Naive thymus-derived CD4-positive, alpha-beta T cell (primary cell): Measurements from ENCODE around the gene TRIM38. TPM values are rescaled to one million over a fixed set of nuclear protein-coding genes. Genes with fewer than 3 reads are reported as not detected.

Source experiments
- ATAC-seq: fragments of 150-1000 bp; cut with Tn5 transposase; 2 replicates; pipeline ENCODE4 v1.10.0; 2021; ENCODE audit warnings: mild to moderate bottlenecking, moderate library complexity
- CTCF ChIA-PET: fragments of 350-600 bp; sonication (Branson Sonifier 250); formaldehyde crosslinking; loops from one replicate; lab custom pipeline; 2021; ENCODE audit warnings: antibody characterized with exemption; lab: Charles Lee
- POLR2A ChIA-PET: fragments of 350-600 bp; sonication (Branson Sonifier 250); formaldehyde crosslinking; loops from one replicate; lab custom pipeline; 2021; ENCODE audit warnings: antibody characterized with exemption, inconsistent platforms; lab: Charles Lee
- DNase-seq, 9 donors: peaks; one replicate each; pipeline versions ENCODE4 v3.0.0 to v3.0.0-alpha.2; 2020 to 2022; ENCODE audit warnings: mixed read lengths in 1 of 9
- H3K27ac ChIP-seq: one replicate; pipeline ENCODE4 v1.7.0; 2013; ENCODE audit warnings: mild to moderate bottlenecking, low read depth, low read length, moderate library complexity
- H3K27me3 ChIP-seq, 2 donors: one replicate each; pipeline ENCODE4 v1.7.0; 2013; ENCODE audit warnings: low read length in 2 of 2, mild to moderate bottlenecking in 2 of 2, moderate library complexity in 2 of 2; ENCODE audit not compliant: control insufficient read depth in 2 of 2, insufficient read depth in 2 of 2
- H3K36me3 ChIP-seq, 3 experiments: 1 replicate in 2 of 3; 2 replicates in 1 of 3; pipeline ENCODE4 v1.7.0; 2013; ENCODE audit warnings: low read length in 3 of 3, mild to moderate bottlenecking in 3 of 3, moderate library complexity in 1 of 3; ENCODE audit not compliant: insufficient read depth in 3 of 3, control insufficient read depth in 2 of 3
- H3K4me1 ChIP-seq, 2 donors: one replicate each; pipeline ENCODE4 v1.7.0; 2013; ENCODE audit warnings: low read length in 2 of 2, mild to moderate bottlenecking in 2 of 2, moderate library complexity in 1 of 2; ENCODE audit not compliant: control insufficient read depth in 2 of 2, insufficient read depth in 2 of 2
- H3K4me3 ChIP-seq: 2 replicates; pipeline ENCODE4 v1.7.0; 2013; ENCODE audit warnings: mild to moderate bottlenecking, low read length
- H3K9me3 ChIP-seq, 3 experiments: 1 replicate in 2 of 3; 2 replicates in 1 of 3; pipeline ENCODE4 v1.7.0; 2013; ENCODE audit warnings: low read length in 3 of 3; ENCODE audit not compliant: control insufficient read depth in 2 of 3
- H3K27ac Mint-ChIP-seq, 9 donors: one replicate each; pipeline ENCODE4 v1.8.0; 2020 to 2022; ENCODE audit warnings: mixed read lengths in 9 of 9, mild to moderate bottlenecking in 8 of 9, moderate library complexity in 5 of 9, inconsistent platforms in 2 of 9
- H3K27me3 Mint-ChIP-seq, 5 donors: one replicate each; pipeline ENCODE4 v1.8.0; 2021 to 2022; ENCODE audit warnings: mixed read lengths in 5 of 5, mild to moderate bottlenecking in 1 of 5
- H3K36me3 Mint-ChIP-seq, 5 donors: one replicate each; pipeline ENCODE4 v1.8.0; 2020 to 2022; ENCODE audit warnings: mixed read lengths in 5 of 5, mild to moderate bottlenecking in 3 of 5, inconsistent platforms in 1 of 5
- H3K4me1 Mint-ChIP-seq, 7 donors: one replicate each; pipeline ENCODE4 v1.8.0; 2020 to 2022; ENCODE audit warnings: mixed read lengths in 7 of 7, mild to moderate bottlenecking in 3 of 7, inconsistent platforms in 1 of 7
- H3K4me3 Mint-ChIP-seq, 10 donors: one replicate each; pipeline ENCODE4 v1.8.0; 2020 to 2022; ENCODE audit warnings: mild to moderate bottlenecking in 10 of 10, mixed read lengths in 10 of 10, moderate library complexity in 6 of 10, inconsistent platforms in 2 of 10
- H3K9me3 Mint-ChIP-seq, 11 donors: one replicate each; pipeline ENCODE4 v1.8.0; 2020 to 2022; ENCODE audit warnings: mixed read lengths in 11 of 11, mild to moderate bottlenecking in 4 of 11, inconsistent platforms in 1 of 11, moderate library complexity in 1 of 11
- intact Hi-C, 2 donors: fragments of 100-400 bp; cut with micrococcal nuclease; formaldehyde crosslinking; loops; one replicate each; pipeline ENCODE4 v1.15.1; 2023
- polyA plus RNA-seq, 2 donors: library from polyadenylated mRNA; unstranded; fragments of 300-500 nt; fragmentation: Illumina TruSeq; gene quantifications; one replicate each; pipeline ENCODE4 v1.2.3, GENCODE V29; 2021
- total RNA-seq, 6 experiments: library from RNA in 5 of 6; stranded (reverse) in 5 of 6; gene quantifications; 1 replicate in 5 of 6; 2 replicates in 1 of 6; pipeline ENCODE4 v1.2.3 and lab custom pipeline; 2021 to 2026

TRIM38 gene
- total and polyA plus RNA-seq, 7 experiments from 2014 or later, result 4.4 to 32.8 (median 24.5) TPM

DNA sequence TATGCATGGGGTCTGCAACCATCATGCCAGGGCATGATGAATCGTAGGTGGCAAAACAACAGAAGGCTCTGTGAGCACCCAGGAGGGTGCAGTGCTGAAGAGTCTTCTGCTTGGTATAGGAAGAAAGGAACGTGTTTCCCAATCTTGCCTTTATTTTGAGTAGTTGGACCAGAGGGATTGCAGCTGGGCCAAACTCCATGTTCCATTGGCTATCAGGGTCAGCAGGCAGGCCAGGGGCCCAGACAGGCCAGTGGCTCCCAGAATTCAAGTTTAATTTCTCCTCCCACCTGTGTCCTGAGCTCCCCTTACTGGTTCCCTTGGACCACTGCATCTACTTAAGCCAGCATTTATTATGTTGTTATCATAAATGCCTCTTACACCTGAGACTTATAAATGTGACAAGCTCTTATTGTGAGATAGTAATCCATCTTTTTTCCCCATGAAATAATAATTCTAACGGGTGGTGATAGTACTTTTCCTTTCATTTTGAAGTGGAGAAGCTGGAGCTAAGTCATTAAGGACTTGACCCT is 918 bp upstream of the TRIM38 start:
- Histone ChIP-seq H3K4me3 (peak overlapping the region; percentile 73), H3K27ac (peak overlapping the region; percentile 97), H3K36me3 (peaks cover 6 to 13% (median 8%) of the 10 kb centered on the region in 3 experiments), H3K4me1 (peaks cover 56 to 68% of the 10 kb centered on the region in 2 donors), H3K9me3 (peaks cover 0 to 3% (median 0%) of the 10 kb centered on the region in 3 experiments), H3K27me3 (no peaks in the 10 kb centered on the region)
- ChIA-PET POLR2A (interaction anchor here (0.6 to 4.2 kb wide), 19 partner anchors 9 to 1929 kb away, joined by 3 to 41 read pairs (median 3); a partner anchor contains a TSS), CTCF (interaction anchor here (1.0 to 2.5 kb wide), 5 partner anchors 8 to 174 kb away, joined by 3 to 20 read pairs (median 4); no protein-coding TSS in a partner anchor)
- H3K4me3 Mint-ChIP-seq, result peak overlapping the region; percentile 92 to 100 (median 97)
- H3K36me3 Mint-ChIP-seq, result peaks cover 8 to 40% (median 13%) of the 10 kb centered on the region in 5 donors
- intact Hi-C loops, result loop anchor here (1.0 to 10.0 kb wide), 15 partner anchors 16 to 1791 kb away; partner anchors contain the start of genes ABT1 (in 1 of the 2), ACOT13 (in 1 of the 2), CARMIL1 (in 1 of the 2) and TDP2 (in 1 of the 2)
- no peak for DNase-seq
- H3K27ac Mint-ChIP-seq, result peak overlapping the region; percentile 97 to 100 (median 98)
- H3K27me3 Mint-ChIP-seq, result no peaks in the 10 kb centered on the region
- H3K4me1 Mint-ChIP-seq, result peaks cover 54 to 81% (median 76%) of the 10 kb centered on the region in 7 donors
- ATAC-seq, result no peak
- H3K9me3 Mint-ChIP-seq, result peaks cover 0 to 11% (median 1%) of the 10 kb centered on the region in 11 donors

DNA sequence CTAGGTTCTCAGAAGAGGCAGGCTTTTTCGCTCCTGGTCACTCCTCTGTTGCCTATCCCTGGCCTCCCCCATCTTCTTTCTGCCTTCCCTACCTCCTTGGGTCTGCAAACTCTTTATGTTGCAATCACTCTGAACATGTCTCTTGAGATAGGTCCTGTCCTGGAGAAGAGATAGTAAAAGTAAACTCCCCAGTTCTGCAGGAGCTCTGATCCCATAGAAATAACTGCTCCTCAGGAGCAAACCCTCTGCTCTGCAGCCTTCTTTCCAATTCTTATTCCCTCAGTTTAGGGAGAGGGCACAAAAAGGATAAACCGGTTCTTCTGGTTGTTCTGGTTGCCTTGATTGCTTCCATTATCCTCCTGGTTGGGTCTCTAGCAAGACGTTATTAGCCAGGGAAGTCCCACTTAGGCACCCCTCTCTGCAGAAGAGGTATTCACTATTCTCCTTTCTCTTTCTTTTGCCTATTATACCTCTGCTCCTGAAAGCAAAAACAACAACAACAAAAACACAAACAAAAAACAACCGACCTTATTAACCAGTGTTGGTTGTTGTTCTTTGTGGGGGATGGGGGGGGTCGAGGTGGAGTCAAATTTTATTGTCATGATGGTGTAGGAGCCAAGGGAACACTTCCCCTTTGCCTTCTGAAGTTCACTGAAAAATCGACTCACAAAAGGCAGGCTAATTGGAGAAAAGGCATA is 973 bp downstream of the TRIM38 start:
- Mint-ChIP-seq H3K4me3 (peak overlapping the region; percentile 92 to 100 (median 96)), H3K27me3 (no peaks in the 10 kb centered on the region), H3K9me3 (peaks cover 0 to 11% (median 1%) of the 10 kb centered on the region in 11 donors), H3K36me3 (peaks cover 18 to 51% (median 32%) of the 10 kb centered on the region in 5 donors), H3K27ac (peak overlapping the region; percentile 86 to 99 (median 93)), H3K4me1 (peaks cover 68 to 94% (median 89%) of the 10 kb centered on the region in 7 donors)
- Histone ChIP-seq H3K27me3 (no peaks in the 10 kb centered on the region), H3K36me3 (peaks cover 8 to 32% (median 14%) of the 10 kb centered on the region in 3 experiments), H3K4me3 (peak overlapping the region; percentile 67), H3K4me1 (peaks cover 71 to 84% of the 10 kb centered on the region in 2 donors), H3K9me3 (peaks cover 0 to 3% (median 0%) of the 10 kb centered on the region in 3 experiments), H3K27ac (peak overlapping the region; percentile 97)
- ChIA-PET CTCF (interaction anchor here (2.5 kb wide), 1 partner anchor 30 kb away, joined by 20 read pairs; no protein-coding TSS in a partner anchor), POLR2A (interaction anchor here (0.9 to 4.2 kb wide), 10 partner anchors 10 to 99 kb away, joined by 3 to 41 read pairs (median 6); a partner anchor contains a TSS)
- intact Hi-C loops, result loop anchor here (2.0 to 10.0 kb wide), 10 partner anchors 86 to 1789 kb away; partner anchors contain the start of genes ABT1 (in 1 of the 2), ACOT13 (in 1 of the 2), CARMIL1 (in 1 of the 2) and TDP2 (in 1 of the 2)
- ATAC-seq (no peak), DNase-seq (no peak)

DNA sequence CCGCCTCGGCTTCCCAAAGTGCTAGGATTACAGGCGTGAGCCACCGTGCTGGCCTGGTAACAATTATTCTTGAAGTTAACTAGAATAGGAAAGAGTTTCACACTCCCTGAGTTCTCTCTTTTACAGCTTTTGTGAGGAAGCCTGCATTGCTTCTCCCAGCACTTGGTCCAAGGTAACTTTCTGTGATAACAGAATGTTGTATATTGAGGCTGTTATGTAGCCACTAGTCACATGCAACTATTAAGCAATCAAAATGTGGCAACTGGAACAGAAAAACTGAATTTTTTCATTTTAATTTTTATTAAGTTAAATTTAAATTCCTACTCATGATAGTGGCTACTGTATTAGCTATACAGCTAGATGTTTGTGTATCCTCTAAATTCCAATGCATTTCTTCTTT is 2.5 kb downstream of the TRIM38 start:
- H3K27ac ChIP-seq, result no peak overlapping the region
- no peak for DNase-seq
- Mint-ChIP-seq H3K4me1 (peaks cover 63 to 91% (median 87%) of the 10 kb centered on the region in 7 donors), H3K27me3 (no peaks in the 10 kb centered on the region), H3K27ac (peak overlapping the region in 2 of 9 donors; percentile 98 to 99), H3K4me3 (peak overlapping the region; percentile 74 to 98 (median 81)), H3K9me3 (peaks cover 0 to 6% (median 1%) of the 10 kb centered on the region in 11 donors), H3K36me3 (peaks cover 22 to 49% (median 41%) of the 10 kb centered on the region in 5 donors)
- intact Hi-C loops, result loop anchor here in 1 of 2 donors (10.0 kb wide), 1 partner anchor 830 kb away; no protein-coding TSS in a partner anchor
- no peak for ATAC-seq
- H3K27me3 ChIP-seq, result no peaks in the 10 kb centered on the region
- ChIA-PET POLR2A (interaction anchor here (0.9 to 3.7 kb wide), 6 partner anchors 23 to 191 kb away, joined by 3 to 19 read pairs (median 6); a partner anchor contains a TSS), CTCF (no interaction called here)
- peaks cover 61 to 76% of the 10 kb centered on the region in 2 donors for H3K4me1 ChIP-seq
- H3K36me3 ChIP-seq, result peaks cover 8 to 42% (median 15%) of the 10 kb centered on the region in 3 experiments
- H3K4me3 ChIP-seq, result no peak overlapping the region
- peaks cover 0 to 2% (median 0%) of the 10 kb centered on the region in 3 experiments for H3K9me3 ChIP-seq

DNA sequence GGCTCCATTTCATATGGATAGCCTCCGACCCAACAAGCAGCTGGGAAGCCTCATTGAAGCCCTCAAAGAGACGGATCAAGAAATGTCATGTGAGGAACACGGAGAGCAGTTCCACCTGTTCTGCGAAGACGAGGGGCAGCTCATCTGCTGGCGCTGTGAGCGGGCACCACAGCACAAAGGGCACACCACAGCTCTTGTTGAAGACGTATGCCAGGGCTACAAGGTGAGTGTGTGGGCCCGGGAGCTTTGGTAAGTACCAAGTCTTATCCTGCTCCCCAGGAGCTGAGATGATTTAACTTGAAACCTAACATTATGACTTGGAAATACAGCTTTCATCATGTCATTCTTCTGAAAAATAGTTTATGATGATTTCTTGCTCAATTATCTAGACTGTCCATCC is 4.1 kb downstream of the TRIM38 start:
- Histone ChIP-seq H3K27me3 (no peaks in the 10 kb centered on the region), H3K4me1 (peaks cover 45 to 67% of the 10 kb centered on the region in 2 donors), H3K4me3 (peak overlapping the region; percentile 13), H3K27ac (no peak overlapping the region), H3K36me3 (peaks cover 8 to 56% (median 29%) of the 10 kb centered on the region in 3 experiments), H3K9me3 (no peaks in the 10 kb centered on the region)
- H3K9me3 Mint-ChIP-seq, result peaks cover 0 to 1% (median 0%) of the 10 kb centered on the region in 11 donors
- peak overlapping the region in 7 of 9 donors; percentile 32 to 89 (median 65) for H3K27ac Mint-ChIP-seq
- H3K36me3 Mint-ChIP-seq, result peaks cover 35 to 60% (median 57%) of the 10 kb centered on the region in 5 donors
- ChIA-PET POLR2A (interaction anchor here (0.9 to 3.7 kb wide), 5 partner anchors 9 to 77 kb away, joined by 3 to 19 read pairs (median 6); a partner anchor contains a TSS), CTCF (no interaction called here)
- no peaks in the 10 kb centered on the region for H3K27me3 Mint-ChIP-seq
- intact Hi-C loops, result loop anchor here in 1 of 2 donors (10.0 kb wide), 1 partner anchor 832 kb away; no protein-coding TSS in a partner anchor
- ATAC-seq (no peak), DNase-seq (no peak)
- peaks cover 57 to 91% (median 86%) of the 10 kb centered on the region in 7 donors for H3K4me1 Mint-ChIP-seq
- H3K4me3 Mint-ChIP-seq, result peak overlapping the region; percentile 71 to 96 (median 80)

DNA sequence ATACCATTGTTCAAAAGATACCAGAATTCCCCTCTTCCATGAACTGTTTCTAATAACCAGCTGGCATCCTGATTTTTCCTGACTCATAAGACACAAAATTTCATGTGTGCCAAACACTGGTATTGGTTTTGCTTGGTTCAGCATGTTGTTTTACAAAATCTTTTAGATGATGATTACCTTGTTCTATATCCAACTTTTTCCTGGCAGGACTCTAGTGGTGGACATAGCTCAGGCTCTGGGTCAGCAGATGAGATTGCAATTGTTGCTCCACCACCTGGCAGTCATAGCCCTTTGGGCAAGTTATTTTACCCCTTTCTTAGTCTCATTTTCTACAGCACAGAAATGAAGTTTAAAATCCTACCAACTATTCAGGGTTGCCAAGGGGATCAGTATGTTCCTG is 6.2 kb downstream of the TRIM38 start:
- H3K9me3 Mint-ChIP-seq, result no peaks in the 10 kb centered on the region
- Histone ChIP-seq H3K4me1 (peaks cover 39 to 57% of the 10 kb centered on the region in 2 donors), H3K9me3 (no peaks in the 10 kb centered on the region), H3K4me3 (no peak overlapping the region), H3K27ac (no peak overlapping the region), H3K36me3 (peaks cover 21 to 77% (median 50%) of the 10 kb centered on the region in 3 experiments), H3K27me3 (no peaks in the 10 kb centered on the region)
- H3K4me1 Mint-ChIP-seq, result peaks cover 54 to 90% (median 79%) of the 10 kb centered on the region in 7 donors
- CTCF ChIA-PET, result interaction anchor here (0.6 to 1.5 kb wide), 4 partner anchors 14 to 37 kb away, joined by 3 to 6 read pairs (median 4); no protein-coding TSS in a partner anchor
- intact Hi-C loops, result loop anchor here in 1 of 2 donors (10.0 kb wide), 1 partner anchor 834 kb away; no protein-coding TSS in a partner anchor
- H3K36me3 Mint-ChIP-seq, result peaks cover 40 to 73% (median 65%) of the 10 kb centered on the region in 5 donors
- H3K4me3 Mint-ChIP-seq, result peak overlapping the region in 7 of 10 donors; percentile 42 to 96 (median 71)
- no peak for ATAC-seq
- POLR2A ChIA-PET, result interaction anchor here (0.6 to 1.0 kb wide), 5 partner anchors 11 to 75 kb away, joined by 3 read pairs; no protein-coding TSS in a partner anchor
- peak overlapping the region in 6 of 9 donors; percentile 10 to 76 (median 54) for H3K27ac Mint-ChIP-seq
- no peaks in the 10 kb centered on the region for H3K27me3 Mint-ChIP-seq
- no peak for DNase-seq
